ENCODE data around the gene HOXB5. TPM values are rescaled to one million over a fixed set of nuclear protein-coding genes. Genes with fewer than 3 reads are reported as not detected.

The HOXB5 gene
- polyA plus RNA-seq, 1 donor = 0.48 TPM

- no peak for DNase-seq
Observed at GRCh38 chr17:48571826-48572417, 21.7 kb downstream of the HOXB5 start.

- DNase-seq = no peak
Observed at GRCh38 chr17:48571024-48571818, 22.4 kb downstream of the HOXB5 start.

- no peak for DNase-seq
Observed at GRCh38 chr17:48570325-48571023, 23.1 kb downstream of the HOXB5 start.

GRCh38 chr17:48569674-48570324 lies 23.8 kb downstream of the HOXB5 start:
- DNase-seq = no peak

- no peak for DNase-seq
Observed at GRCh38 chr17:48569240-48569582, 24.4 kb downstream of the HOXB5 start.

GRCh38 chr17:48568499-48569239 lies 24.9 kb downstream of the HOXB5 start:
- no peak for DNase-seq

- no peak for DNase-seq
Observed at GRCh38 chr17:48567646-48568354, 25.8 kb downstream of the HOXB5 start.

- no peak for DNase-seq
Observed at GRCh38 chr17:48567209-48567608, 26.4 kb downstream of the HOXB5 start.

- no peak for DNase-seq
Observed at GRCh38 chr17:48566717-48567116, 26.9 kb downstream of the HOXB5 start.

GRCh38 chr17:48565925-48566710 lies 27.5 kb downstream of the HOXB5 start:
- no peak for DNase-seq

GRCh38 chr17:48565022-48565554 lies 28.5 kb downstream of the HOXB5 start:
- DNase-seq = no peak

GRCh38 chr17:48564188-48565021 lies 29.2 kb downstream of the HOXB5 start:
- DNase-seq = no peak

- no peak for DNase-seq
Observed at GRCh38 chr17:48563867-48564187, 29.8 kb downstream of the HOXB5 start.

- no peak for DNase-seq
Observed at GRCh38 chr17:48563385-48563838, 30.2 kb downstream of the HOXB5 start.

- DNase-seq = no peak
Observed at GRCh38 chr17:48562934-48563333, 30.6 kb downstream of the HOXB5 start.

GRCh38 chr17:48561884-48562810 lies 31.4 kb downstream of the HOXB5 start:
- DNase-seq = no peak

- no peak for DNase-seq
Observed at GRCh38 chr17:48559840-48560817, 33.5 kb downstream of the HOXB5 start.

Data from hindlimb muscle (tissue), 1 donor.